Gastrocnemius medialis (tissue), 4 donors: ENCODE data around the gene DTNB.

Experiments used
- POLR2A ChIP-seq, 2 donors: fragments of 450-650 bp; IDR thresholded peaks; one replicate each; pipeline ENCODE4 v1.6.1; 2017; ENCODE audit warnings: antibody characterized with exemption in 2 of 2, mild to moderate bottlenecking in 2 of 2, moderate library complexity in 2 of 2
- TF ChIP-seq, protein P1 (sequence below), 5 experiments: fragments of 450-650 bp in 3 of 5; fragments of 200-600 bp in 2 of 5; sonication (generic) in 2 of 5; IDR thresholded peaks in 4 of 5; conservative IDR thresholded peaks in 1 of 5; 1 replicate in 4 of 5; 2 replicates in 1 of 5; pipeline ENCODE4 v1.5.1; 2016 to 2019; ENCODE audit warnings: antibody characterized with exemption in 5 of 5, mild to moderate bottlenecking in 3 of 5, moderate library complexity in 3 of 5

DNA sequence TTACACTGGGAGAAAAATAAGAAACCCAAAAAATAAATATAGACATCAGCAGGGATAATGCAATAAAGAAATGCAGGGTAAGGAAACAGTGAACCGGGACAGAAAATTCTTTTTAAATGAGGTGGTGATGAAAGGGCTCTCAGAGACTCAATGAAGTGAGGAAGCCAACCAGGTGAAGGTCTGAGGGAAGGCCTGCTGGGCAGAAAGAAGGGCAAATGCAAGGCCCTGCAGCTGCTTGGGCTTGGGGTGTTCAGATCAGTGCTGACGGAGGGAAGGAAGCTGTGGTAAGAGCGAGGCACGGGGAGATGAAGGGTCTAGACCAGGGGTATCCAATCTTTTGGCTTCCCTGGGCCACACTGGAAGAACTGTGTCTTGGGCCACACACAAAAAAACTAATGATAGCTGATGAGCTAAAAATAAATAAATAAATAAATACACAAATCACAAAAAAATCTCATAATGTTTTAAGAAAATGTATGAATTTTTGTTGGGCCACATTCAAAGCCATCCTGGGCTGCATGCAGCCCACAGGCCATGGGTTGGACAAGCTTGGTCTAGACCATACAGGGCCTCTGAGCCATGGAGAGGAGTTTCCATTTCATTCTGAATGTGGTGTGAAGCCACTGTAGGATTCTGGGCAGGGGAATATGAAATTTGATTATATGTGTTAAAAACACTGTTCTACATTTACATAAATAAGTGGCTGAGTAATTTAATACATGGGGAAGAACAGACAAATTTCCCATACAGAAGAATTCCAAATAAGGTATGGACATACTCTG is 235.3 kb downstream of the DTNB start:
- no peak for TF ChIP-seq POLR2A (IDR thresholded peaks at IDR 0.05)
- TF ChIP-seq, protein P1, sequence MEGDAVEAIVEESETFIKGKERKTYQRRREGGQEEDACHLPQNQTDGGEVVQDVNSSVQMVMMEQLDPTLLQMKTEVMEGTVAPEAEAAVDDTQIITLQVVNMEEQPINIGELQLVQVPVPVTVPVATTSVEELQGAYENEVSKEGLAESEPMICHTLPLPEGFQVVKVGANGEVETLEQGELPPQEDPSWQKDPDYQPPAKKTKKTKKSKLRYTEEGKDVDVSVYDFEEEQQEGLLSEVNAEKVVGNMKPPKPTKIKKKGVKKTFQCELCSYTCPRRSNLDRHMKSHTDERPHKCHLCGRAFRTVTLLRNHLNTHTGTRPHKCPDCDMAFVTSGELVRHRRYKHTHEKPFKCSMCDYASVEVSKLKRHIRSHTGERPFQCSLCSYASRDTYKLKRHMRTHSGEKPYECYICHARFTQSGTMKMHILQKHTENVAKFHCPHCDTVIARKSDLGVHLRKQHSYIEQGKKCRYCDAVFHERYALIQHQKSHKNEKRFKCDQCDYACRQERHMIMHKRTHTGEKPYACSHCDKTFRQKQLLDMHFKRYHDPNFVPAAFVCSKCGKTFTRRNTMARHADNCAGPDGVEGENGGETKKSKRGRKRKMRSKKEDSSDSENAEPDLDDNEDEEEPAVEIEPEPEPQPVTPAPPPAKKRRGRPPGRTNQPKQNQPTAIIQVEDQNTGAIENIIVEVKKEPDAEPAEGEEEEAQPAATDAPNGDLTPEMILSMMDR (IDR thresholded peaks at IDR 0.05 in 4 of 5, conservative IDR thresholded peaks at IDR 0.05 in 1 of 5): no peak
